HepG2 (cell line): ENCODE results near the gene PRKG1. TPM values are rescaled to one million over a fixed set of nuclear protein-coding genes. Genes with fewer than 3 reads are reported as not detected.

Experiments
- ATAC-seq: fragments of 200-7000 bp; cut with Tn5 transposase; 3 replicates; pipeline ENCODE4 v1.9.1; 2020; ENCODE audit warnings: mild to moderate bottlenecking, moderate library complexity
- BruUV-seq: library from RNA; stranded (reverse); fragments of 400-500 nt; replicated peaks from 2 replicates; lab custom pipeline; 2021; lab: Mats Ljungman, UMichigan
- CTCF ChIA-PET: fragments of 300-600 bp; formaldehyde crosslinking; extraction: SDS; loops from one replicate; lab custom pipeline; 2021; ENCODE audit warnings: low total read pairs, inconsistent platforms, low intra/inter-chr PET ratio; lab: Yijun Ruan, JAX
- POLR2A ChIA-PET: fragments of 350-600 bp; sonication (Branson Sonifier 250); formaldehyde crosslinking; loops from one replicate; lab custom pipeline; 2020; ENCODE audit warnings: antibody characterized with exemption, inconsistent platforms; lab: Yijun Ruan, JAX
- DNase-seq: peaks from one replicate; pipeline ENCODE4 v3.0.0-alpha.2; 2015; ENCODE audit warnings: low spot score
- FAIRE-seq: peaks from 3 replicates; lab custom pipeline; 2011; peaks lifted over from hg19 to GRCh38; lab: Jason Lieb, UNC
- H2AFZ ChIP-seq: one replicate; pipeline ENCODE4 v1.6.1; 2011; ENCODE audit warnings: low read length, inconsistent platforms
- H3K27ac ChIP-seq: fragments of 300-600 bp; 3 replicates; pipeline ENCODE4 v1.8.0; 2011; ENCODE audit warnings: mixed run types, mild to moderate bottlenecking, mixed read lengths, low read length, inconsistent platforms; ENCODE audit not compliant: insufficient read depth; ENCODE audit errors: extremely low read length
- H3K27me3 ChIP-seq, 2 experiments: fragments of 200-600 bp in 1 of 2; 2 replicates in 1 of 2; 3 replicates in 1 of 2; pipeline versions ENCODE4 v1.6.0 to v1.8.0; 2011; ENCODE audit warnings: low read length in 2 of 2, mild to moderate bottlenecking in 2 of 2, moderate library complexity in 2 of 2, inconsistent platforms in 1 of 2; ENCODE audit not compliant: insufficient read depth in 2 of 2, control insufficient read depth in 1 of 2
- H3K36me3 ChIP-seq, 2 experiments: fragments of 200-600 bp in 1 of 2; replicated peaks in 1 of 2; 2 replicates in 1 of 2; 3 replicates in 1 of 2; pipeline versions ENCODE4 v1.5.1 to v1.8.0; 2011; ENCODE audit warnings: low read length in 2 of 2, inconsistent platforms in 1 of 2; ENCODE audit not compliant: insufficient read depth in 2 of 2, control insufficient read depth in 1 of 2
- H3K4me1 ChIP-seq: 2 replicates; pipeline ENCODE4 v1.5.1; 2012; ENCODE audit warnings: low read length, inconsistent platforms; ENCODE audit not compliant: insufficient read depth
- H3K4me2 ChIP-seq: 2 replicates; pipeline ENCODE4 v1.6.0; 2011; ENCODE audit warnings: low read depth, low read length, inconsistent platforms
- H3K4me3 ChIP-seq, 3 experiments: fragments of 200-600 bp in 1 of 3; sonication (generic), shearing (Covaris generic) in 1 of 3; replicated peaks in 1 of 3; 2 replicates each; pipeline ENCODE4 v1.5.1; 2011 to 2016; ENCODE audit warnings: low read length in 3 of 3, inconsistent platforms in 2 of 3, low read depth in 2 of 3, mild to moderate bottlenecking in 2 of 3, control low read depth in 1 of 3, mixed read lengths in 1 of 3; ENCODE audit not compliant: insufficient read depth in 1 of 3
- H3K79me2 ChIP-seq: one replicate; pipeline ENCODE4 v1.6.1; 2011; ENCODE audit warnings: low read length, inconsistent platforms; ENCODE audit not compliant: insufficient read depth
- H3K9ac ChIP-seq: 2 replicates; pipeline ENCODE4 v1.6.0; 2011; ENCODE audit warnings: mild to moderate bottlenecking, low read depth, low read length, inconsistent platforms; ENCODE audit not compliant: insufficient read depth
- H3K9me3 ChIP-seq: 2 replicates; pipeline ENCODE4 v1.5.1; 2012; ENCODE audit warnings: mild to moderate bottlenecking, low read length
- H4K20me1 ChIP-seq: 2 replicates; pipeline ENCODE4 v1.6.0; 2011; ENCODE audit warnings: inconsistent platforms, mild to moderate bottlenecking, low read length, moderate library complexity; ENCODE audit not compliant: insufficient read depth
- ATF1 ChIP-seq: IDR thresholded peaks from 2 replicates; pipeline ENCODE4 v1.6.1; 2016; ENCODE audit warnings: mild to moderate bottlenecking, control low read depth
- GFI1 ChIP-seq: sonication (generic); formaldehyde crosslinking; IDR thresholded peaks from 2 replicates; pipeline ENCODE4 v1.5.0; 2020; ENCODE audit warnings: missing genetic modification reagents, mild to moderate bottlenecking, borderline replicate concordance
- GTF2F1 ChIP-seq: fragments of 150-350 bp; IDR thresholded peaks from 2 replicates; pipeline ENCODE4 v1.6.1; 2014; ENCODE audit warnings: low read length
- HDAC1 ChIP-seq: sonication (generic); formaldehyde crosslinking; IDR thresholded peaks from 2 replicates; pipeline ENCODE4 v1.5.1; 2020; ENCODE audit warnings: mild to moderate bottlenecking, missing genetic modification reagents
- KMT2B ChIP-seq: IDR thresholded peaks from 2 replicates; pipeline ENCODE4 v1.6.1; 2016; ENCODE audit warnings: missing genetic modification reagents, missing compliant biosample characterization
- NFE2L1 ChIP-seq: sonication (generic); formaldehyde crosslinking; IDR thresholded peaks from 2 replicates; pipeline ENCODE4 v1.4.0; 2020; ENCODE audit warnings: missing genetic modification reagents, mild to moderate bottlenecking, borderline replicate concordance
- PHF21A ChIP-seq: sonication (generic); formaldehyde crosslinking; IDR thresholded peaks from 2 replicates; pipeline ENCODE4 v1.5.0; 2020; ENCODE audit warnings: mild to moderate bottlenecking, missing genetic modification reagents
- PLSCR1 ChIP-seq: sonication (generic); formaldehyde crosslinking; IDR thresholded peaks from 2 replicates; pipeline ENCODE4 v1.5.0; 2020; ENCODE audit warnings: missing genetic modification reagents, mild to moderate bottlenecking, borderline replicate concordance
- SOX6 ChIP-seq, 2 experiments: fragments of 450-650 bp in 1 of 2; sonication (generic) in 1 of 2; formaldehyde crosslinking in 1 of 2; IDR thresholded peaks; 2 replicates each; pipeline versions ENCODE4 v1.4.0 to v1.6.1; 2017 to 2020; ENCODE audit warnings: antibody characterized with exemption in 1 of 2, mild to moderate bottlenecking in 1 of 2, missing genetic modification reagents in 1 of 2
- SRSF9 ChIP-seq: fragments of 200-400 bp; formaldehyde crosslinking; IDR thresholded peaks from 2 replicates; pipeline ENCODE4 v1.6.1; 2018; ENCODE audit warnings: borderline replicate concordance, mild to moderate bottlenecking, low read depth, low read length; ENCODE audit not compliant: insufficient read depth, poor library complexity, severe bottlenecking
- TFDP2 ChIP-seq: sonication (generic); formaldehyde crosslinking; IDR thresholded peaks from 2 replicates; pipeline ENCODE4 v1.4.0; 2020; ENCODE audit warnings: missing genetic modification reagents
- ZBTB39 ChIP-seq: sonication (generic); formaldehyde crosslinking; IDR thresholded peaks from 2 replicates; pipeline ENCODE4 v1.5.0; 2020; ENCODE audit warnings: missing genetic modification reagents
- ZMYM2 ChIP-seq: sonication (generic); formaldehyde crosslinking; IDR thresholded peaks from 2 replicates; pipeline ENCODE4 v1.8.0; 2022; ENCODE audit warnings: mild to moderate bottlenecking, missing genetic modification reagents
- ZNF678 ChIP-seq: sonication (generic); formaldehyde crosslinking; IDR thresholded peaks from 2 replicates; pipeline ENCODE4 v1.4.0; 2020; ENCODE audit warnings: mild to moderate bottlenecking, missing genetic modification reagents
- ZNF766 ChIP-seq: sonication (generic); formaldehyde crosslinking; IDR thresholded peaks from 2 replicates; pipeline ENCODE4 v1.5.0; 2020; ENCODE audit warnings: missing genetic modification reagents, borderline replicate concordance
- WGBS: methylation state at CpG from one replicate; pipeline ENCODE4 v1.1.6; 2017; ENCODE audit warnings: low lambda C conversion rate; 5-methylcytosine and 5-hydroxymethylcytosine counted together
- in situ Hi-C: cut with HindIII; loops from 2 replicates; pipeline ENCODE4 v1.10.0; 2017; ENCODE audit warnings: low pct_unique_long_range_greater_than_20kb; ENCODE audit not compliant: extremely low pct_ligation_motif_present
- intact Hi-C: fragments of 100-400 bp; cut with micrococcal nuclease; formaldehyde crosslinking; loops from one replicate; pipeline ENCODE4 v1.10.0; 2022; ENCODE audit not compliant: unreplicated experiment
- polyA plus RNA-seq, 8 experiments: library from polyadenylated mRNA; depleted of rRNA in 3 of 8; stranded (reverse) in 7 of 8; unstranded in 1 of 8; fragments of >200 nt; fragmentation: Illumina TruSeq in 4 of 8; extraction: Trizol in 4 of 8; gene quantifications; 2 replicates each; pipeline versions ENCODE4 v1.2.1 to v1.2.3, GENCODE V29; 2011 to 2016; ENCODE audit warnings: low read depth in 4 of 8, missing spikeins in 1 of 8, mixed read lengths in 1 of 8; ENCODE audit not compliant: insufficient read depth in 1 of 8
- total RNA-seq, 5 experiments: library from RNA; depleted of rRNA; stranded (reverse); fragments of >200 nt; fragmentation: Illumina TruSeq; extraction: Trizol; gene quantifications; 2 replicates each; pipeline ENCODE4 v1.2.3, GENCODE V29; 2016; ENCODE audit warnings: low read depth in 1 of 5

The PRKG1 gene
- total and polyA plus RNA-seq, 2 of the 13 experiments (the other 11 are each of a cell fraction or from before 2014, with no cell fraction given), result 0.01 TPM; not detected in 1

- TF ChIP-seq ZBTB39 (no peak), PLSCR1 (CRISPR knock-in tag) (no peak), GFI1 (CRISPR knock-in tag) (no peak), SRSF9 (no peak), ZNF766 (CRISPR knock-in tag) (no peak), SOX6 (IDR thresholded peaks at IDR 0.05) (no peak), SOX6 (CRISPR knock-in tag; IDR thresholded peaks at IDR 0.05) (no peak), PHF21A (CRISPR knock-in tag) (no peak), ZNF678 (CRISPR knock-in tag) (no peak), KMT2B (CRISPR knock-in tag) (no peak), ATF1 (CRISPR knock-in tag) (no peak)
Observed at GRCh38 chr10:51675088-51675487, 600.8 kb downstream of the PRKG1 start (continued).

DNA sequence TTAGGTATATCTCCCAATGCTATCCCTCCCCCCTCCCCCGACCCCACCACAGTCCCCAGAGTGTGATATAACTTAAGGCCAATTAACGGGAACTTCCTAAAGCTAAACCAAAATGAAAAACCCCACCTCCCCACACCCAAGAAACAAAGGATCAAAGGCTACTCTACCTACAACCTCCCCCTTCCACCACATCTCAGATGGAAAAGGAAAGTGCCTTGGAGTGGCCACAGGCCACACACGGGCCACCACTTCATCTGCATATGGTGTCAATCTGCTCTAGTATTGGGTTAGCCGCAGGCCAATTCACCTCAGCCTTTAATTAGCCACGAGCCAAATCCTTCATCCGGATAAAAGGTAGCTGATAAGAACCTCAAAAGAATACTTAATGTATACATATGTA is 605.6 kb downstream of the PRKG1 start:
- no TSS peak for BruUV-seq
- Histone ChIP-seq H2AFZ (no peak overlapping the region), H4K20me1 (no peaks in the 10 kb centered on the region), H3K4me3 (no peak overlapping the region), H3K4me1 (no peaks in the 10 kb centered on the region), H3K4me2 (no peak overlapping the region), H3K79me2 (no peaks in the 10 kb centered on the region), H3K27ac (no peak overlapping the region), H3K9me3 (no peaks in the 10 kb centered on the region), H3K27me3 (no peaks in the 10 kb centered on the region), H3K36me3 (no peaks in the 10 kb centered on the region), H3K9ac (no peak overlapping the region)
- no peak for FAIRE-seq
- CTCF ChIA-PET, result no interaction called here
- no peak for DNase-seq
- in situ Hi-C loops, result no loop called here
- intact Hi-C loops, result no loop called here
- POLR2A ChIA-PET, result no interaction called here
- TF ChIP-seq ZMYM2 (CRISPR knock-in tag) (no peak), HDAC1 (CRISPR knock-in tag) (no peak), GTF2F1 (no peak), TFDP2 (CRISPR knock-in tag) (no peak), NFE2L1 (CRISPR knock-in tag) (no peak)
- 11% methylated on average over 6 of the region's 6 CpGs for WGBS
- no peak for ATAC-seq
